Measurements from ENCODE around the gene ASPM. TPM values are rescaled to one million over a fixed set of nuclear protein-coding genes. Genes with fewer than 3 reads are reported as not detected.

Gene ASPM
- total RNA-seq, 6 donors from 2014 or later, result under 0.01 to 2.7 (median 1.1) TPM

Other genes starting within 250 kb of the ASPM start
- gene CFHR2, start 202.9 kb downstream of the ASPM start, total RNA-seq, result under 1 TPM in 1 of 6 donors, not detected in 5; 0.40 TPM
- not detected for gene CFHR5, start 169.1 kb downstream of the ASPM start, total RNA-seq
- not detected for gene F13B, start 79.4 kb downstream of the ASPM start, total RNA-seq
- gene ZBTB41, start 54.6 kb upstream of the ASPM start, total RNA-seq, result 10 to 100 TPM in 3 of 6 donors, 1 to 10 TPM in 3; 3.2 to 16.9 (median 9.2) TPM
- gene CRB1, start 121.6 kb upstream of the ASPM start, total RNA-seq, result under 1 TPM in 5 of 6 donors, not detected in 1; 0.11 to 0.98 (median 0.15) TPM